IPS DF 6.9 (cell line): Measurements from ENCODE around the gene MACF1.

Experiments used
- DNase-seq: peaks from one replicate; pipeline ENCODE4 v3.0.0-alpha.2; 2013; ENCODE audit warnings: low read depth, low spot score
- H3K27ac ChIP-seq: one replicate; pipeline ENCODE4 v1.5.1; 2013; ENCODE audit warnings: low read length, control low read depth
- H3K27me3 ChIP-seq: 2 replicates; pipeline ENCODE4 v1.6.1; 2013; ENCODE audit warnings: mild to moderate bottlenecking, low read length; ENCODE audit not compliant: control insufficient read depth, insufficient read depth
- H3K36me3 ChIP-seq: 2 replicates; pipeline ENCODE4 v1.6.1; 2013; ENCODE audit warnings: low read length; ENCODE audit not compliant: control insufficient read depth, insufficient read depth
- H3K4me1 ChIP-seq: 2 replicates; pipeline ENCODE4 v1.6.1; 2013; ENCODE audit warnings: low read length; ENCODE audit not compliant: control insufficient read depth, insufficient read depth
- H3K4me3 ChIP-seq: 2 replicates; pipeline ENCODE4 v1.5.1; 2013; ENCODE audit warnings: mild to moderate bottlenecking, low read length
- H3K9me3 ChIP-seq: 2 replicates; pipeline ENCODE4 v1.6.1; 2013; ENCODE audit warnings: low read length, inconsistent platforms; ENCODE audit not compliant: control insufficient read depth, insufficient read depth
- WGBS: extraction: QIAGEN DNeasy Blood & Tissue Kit; methylation state at CpG from one replicate; pipeline ENCODE4 v1.1.7; 2013; ENCODE audit warnings: mixed read lengths, missing lambda C conversion rate; ENCODE audit not compliant: insufficient read length, insufficient coverage; 5-methylcytosine and 5-hydroxymethylcytosine counted together

MACF1 gene

GRCh38 chr1:39214998-39215873 lies 10.7 kb downstream of the MACF1 start:
- Histone ChIP-seq H3K4me1 (peaks cover 3% of the 10 kb centered on the region; the same call in 1 of the 2 replicates), H3K27me3 (no peaks in the 10 kb centered on the region), H3K36me3 (no peaks in the 10 kb centered on the region), H3K27ac (no peak overlapping the region), H3K9me3 (no peaks in the 10 kb centered on the region), H3K4me3 (no peak overlapping the region)
- no CpG with 5 or more reads among the region's 11 CpGs for WGBS
- no peak for DNase-seq

GRCh38 chr1:39216771-39217170 lies 12.3 kb downstream of the MACF1 start:
- H3K9me3 ChIP-seq, result no peaks in the 10 kb centered on the region
- no peak overlapping the region for H3K4me3 ChIP-seq
- no peak overlapping the region for H3K27ac ChIP-seq
- H3K4me1 ChIP-seq, result peaks cover 3% of the 10 kb centered on the region; the same call in 1 of the 2 replicates
- 100% methylated on average over 2 of the region's 4 CpGs for WGBS
- no peaks in the 10 kb centered on the region for H3K27me3 ChIP-seq
- DNase-seq, result no peak
- no peaks in the 10 kb centered on the region for H3K36me3 ChIP-seq

GRCh38 chr1:39220891-39221870 lies 16.7 kb downstream of the MACF1 start:
- no peaks in the 10 kb centered on the region for H3K4me1 ChIP-seq
- no peak overlapping the region for H3K27ac ChIP-seq
- H3K27me3 ChIP-seq, result no peaks in the 10 kb centered on the region
- H3K36me3 ChIP-seq, result no peaks in the 10 kb centered on the region
- no peak for DNase-seq
- no peaks in the 10 kb centered on the region for H3K9me3 ChIP-seq
- H3K4me3 ChIP-seq, result no peak overlapping the region
- WGBS, result 100% methylated on average over 2 of the region's 10 CpGs

- H3K36me3 ChIP-seq, result no peaks in the 10 kb centered on the region
- H3K4me3 ChIP-seq, result no peak overlapping the region
- no peaks in the 10 kb centered on the region for H3K9me3 ChIP-seq
- H3K27ac ChIP-seq, result no peak overlapping the region
- no peak for DNase-seq
- H3K4me1 ChIP-seq, result no peaks in the 10 kb centered on the region
- no peaks in the 10 kb centered on the region for H3K27me3 ChIP-seq
Measured at GRCh38 chr1:39224295-39224829, 19.9 kb downstream of the MACF1 start.

GRCh38 chr1:39226836-39227235 lies 22.3 kb downstream of the MACF1 start:
- H3K27ac ChIP-seq, result no peak overlapping the region
- DNase-seq, result no peak
- no CpG with 5 or more reads among the region's 3 CpGs for WGBS

GRCh38 chr1:39228252-39228651 lies 23.8 kb downstream of the MACF1 start:
- 100% methylated on average over 1 of the region's 6 CpGs for WGBS
- no peaks in the 10 kb centered on the region for H3K9me3 ChIP-seq

More at GRCh38 chr1:39226836-39227235, 22.3 kb downstream of the MACF1 start:
- H3K4me1 ChIP-seq, result peaks cover 10% of the 10 kb centered on the region; the same call in 1 of the 2 replicates
- H3K4me3 ChIP-seq, result no peak overlapping the region
- no peaks in the 10 kb centered on the region for H3K36me3 ChIP-seq
- no peaks in the 10 kb centered on the region for H3K9me3 ChIP-seq
- no peaks in the 10 kb centered on the region for H3K27me3 ChIP-seq

GRCh38 chr1:39229504-39229903 lies 25.0 kb downstream of the MACF1 start:
- no peaks in the 10 kb centered on the region for H3K9me3 ChIP-seq
- no CpG with 5 or more reads among the region's 4 CpGs for WGBS
- no peaks in the 10 kb centered on the region; the same call in 1 of the 2 replicates for H3K36me3 ChIP-seq
- H3K4me1 ChIP-seq, result peaks cover 10% of the 10 kb centered on the region; the same call in 1 of the 2 replicates
- H3K4me3 ChIP-seq, result no peak overlapping the region
- DNase-seq, result no peak
- no peaks in the 10 kb centered on the region for H3K27me3 ChIP-seq
- H3K27ac ChIP-seq, result no peak overlapping the region

More at GRCh38 chr1:39228252-39228651, 23.8 kb downstream of the MACF1 start:
- H3K4me1 ChIP-seq, result peaks cover 10% of the 10 kb centered on the region; the same call in 1 of the 2 replicates
- H3K27ac ChIP-seq, result no peak overlapping the region
- no peak overlapping the region for H3K4me3 ChIP-seq
- no peak for DNase-seq
- no peaks in the 10 kb centered on the region for H3K27me3 ChIP-seq
- H3K36me3 ChIP-seq, result no peaks in the 10 kb centered on the region; the same call in 1 of the 2 replicates

- peak; percentile 22 for DNase-seq
- H3K27me3 ChIP-seq, result no peaks in the 10 kb centered on the region
- WGBS, result no CpG with 5 or more reads among the region's 9 CpGs
- peaks cover 10% of the 10 kb centered on the region; the same call in 1 of the 2 replicates for H3K4me1 ChIP-seq
- H3K9me3 ChIP-seq, result no peaks in the 10 kb centered on the region
- H3K4me3 ChIP-seq, result no peak overlapping the region
- H3K36me3 ChIP-seq, result no peaks in the 10 kb centered on the region; the same call in 1 of the 2 replicates
- peak overlapping the region; percentile 27 for H3K27ac ChIP-seq
Measured at GRCh38 chr1:39230261-39231190, 26.0 kb downstream of the MACF1 start.

- no peak for DNase-seq
- no peaks in the 10 kb centered on the region for H3K27me3 ChIP-seq
- no peak overlapping the region for H3K27ac ChIP-seq
- H3K4me3 ChIP-seq, result no peak overlapping the region
- H3K9me3 ChIP-seq, result no peaks in the 10 kb centered on the region; the same call in 1 of the 2 replicates
- no peaks in the 10 kb centered on the region for H3K4me1 ChIP-seq
- no peaks in the 10 kb centered on the region; the same call in 1 of the 2 replicates for H3K36me3 ChIP-seq
- no CpG with 5 or more reads among the region's 4 CpGs for WGBS
Measured at GRCh38 chr1:39236971-39237370, 32.5 kb downstream of the MACF1 start.
